HG02938 (cell line): ENCODE data around the gene ASCC2.
A peak's percentile ranks its signal among the peaks of the same experiment; 100 is the strongest.
"Not testable (repeated sequence)": the region's sequence is repeated elsewhere in the genome, so short reads cannot be mapped to it uniquely, and the experiment has no call there.

Experiments
- ATAC-seq: cut with Tn5 transposase; IDR thresholded peaks from one replicate; pipeline ENCODE4 v1.9.1; 2021; ENCODE audit warnings: mild to moderate bottlenecking, moderate library complexity; ENCODE audit not compliant: unreplicated experiment

ASCC2 gene

DNA sequence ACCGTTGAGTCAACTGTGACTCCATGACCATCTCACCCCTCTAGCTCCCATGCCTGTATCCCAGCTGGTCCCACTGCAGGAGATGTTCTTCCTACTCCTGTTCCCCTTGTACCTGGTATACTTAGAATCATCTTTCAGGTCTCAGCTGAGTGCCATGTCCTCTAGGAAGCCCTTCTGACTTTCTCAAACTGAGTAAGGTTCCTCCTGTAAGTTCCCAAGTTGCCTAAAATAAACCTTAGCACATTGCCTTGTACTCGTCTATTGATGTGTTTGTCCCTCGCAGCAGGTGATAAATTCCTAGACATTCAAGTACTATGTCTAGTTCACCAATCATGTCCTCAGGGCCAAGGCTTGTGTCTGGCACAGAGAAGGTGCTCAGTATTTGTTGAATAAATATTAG, 18.4 kb upstream of the ASCC2 start:
- no peak for ATAC-seq

DNA sequence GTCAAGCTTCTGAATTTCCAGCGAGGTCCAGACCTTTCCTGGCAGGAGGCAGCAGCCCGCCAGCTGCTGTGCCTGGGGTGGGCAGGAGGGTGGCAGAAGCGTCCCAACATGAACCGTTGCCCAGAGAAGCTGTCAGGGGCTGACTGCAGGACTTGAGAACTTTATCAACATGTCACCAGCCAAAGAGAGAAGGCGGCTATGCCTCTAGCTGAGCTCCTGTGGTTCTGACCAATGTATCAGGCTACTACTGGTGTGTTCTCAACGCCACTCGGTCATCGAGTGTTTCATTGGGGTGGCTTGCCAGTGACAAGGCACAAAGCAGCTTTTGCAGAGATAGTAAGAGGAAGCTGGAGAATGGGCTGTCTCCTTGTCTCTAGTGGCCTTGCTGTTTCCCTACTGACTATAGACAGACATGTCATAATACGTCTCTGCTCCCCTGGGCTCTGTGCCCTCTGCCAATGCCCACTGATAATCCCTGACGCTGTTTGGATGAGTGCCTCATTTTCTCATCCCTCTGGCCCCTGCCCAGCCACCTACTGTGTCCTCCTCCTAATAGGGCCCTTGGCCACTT, 17.6 kb upstream of the ASCC2 start:
- no peak for ATAC-seq

DNA sequence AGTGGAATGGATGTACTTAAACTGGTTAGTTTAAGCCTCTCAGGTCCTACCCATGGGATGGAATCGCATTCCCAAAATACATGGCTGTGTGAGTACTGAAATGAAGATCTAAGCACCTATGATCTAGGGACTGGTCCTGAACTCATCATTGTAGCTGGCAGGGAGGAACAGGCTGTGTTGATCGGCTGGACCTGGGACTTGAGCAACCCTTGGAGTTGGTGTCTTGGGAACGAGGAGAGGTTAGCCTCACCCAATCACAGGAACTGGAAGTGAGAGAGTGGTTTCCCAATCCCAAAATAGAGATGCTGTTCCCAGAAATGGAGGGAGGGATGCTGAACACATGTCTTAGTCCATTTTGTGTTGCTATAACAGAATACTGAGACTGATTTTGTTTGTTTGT, 16.4 kb upstream of the ASCC2 start:
- ATAC-seq, result no peak

DNA sequence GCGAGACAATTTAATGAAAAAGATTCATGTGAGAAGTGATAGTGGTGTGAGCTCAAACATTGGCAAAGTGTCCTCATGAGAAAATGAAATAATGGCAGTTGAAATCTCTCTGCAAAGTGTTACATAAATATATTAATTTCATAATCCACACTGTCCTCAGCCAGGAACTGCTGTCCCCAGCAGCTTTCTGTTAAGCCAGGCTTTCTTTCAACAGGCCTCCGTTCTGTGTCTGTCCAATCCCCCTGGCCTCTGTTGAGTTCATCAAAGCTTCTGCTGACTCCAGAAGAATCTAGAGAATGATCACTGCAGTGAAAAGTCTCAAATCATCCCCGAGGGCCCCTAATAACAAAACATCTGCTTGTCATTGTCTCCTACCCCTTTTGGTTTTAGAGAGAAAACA, 10.0 kb upstream of the ASCC2 start:
- no peak for ATAC-seq

DNA sequence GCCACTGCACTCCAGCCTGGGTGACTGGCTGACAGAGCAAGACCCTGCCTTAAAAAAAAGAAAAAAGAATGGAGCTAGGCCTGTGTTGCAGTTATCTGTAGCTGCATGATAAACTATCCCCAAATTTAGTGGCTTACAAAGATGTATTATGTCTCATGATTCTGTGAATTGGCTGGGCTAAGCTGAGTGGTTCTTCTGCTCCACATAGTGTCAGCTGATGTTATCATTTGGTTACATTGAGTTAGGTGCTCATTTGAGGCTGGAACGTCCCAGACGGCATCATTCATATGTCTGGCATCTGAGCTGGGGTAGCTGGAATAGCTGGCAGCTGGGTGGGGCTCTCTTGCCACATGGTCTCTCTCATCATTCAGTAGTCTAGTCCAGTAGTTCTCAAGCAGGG, 8.2 kb upstream of the ASCC2 start:
- no peak for ATAC-seq

DNA sequence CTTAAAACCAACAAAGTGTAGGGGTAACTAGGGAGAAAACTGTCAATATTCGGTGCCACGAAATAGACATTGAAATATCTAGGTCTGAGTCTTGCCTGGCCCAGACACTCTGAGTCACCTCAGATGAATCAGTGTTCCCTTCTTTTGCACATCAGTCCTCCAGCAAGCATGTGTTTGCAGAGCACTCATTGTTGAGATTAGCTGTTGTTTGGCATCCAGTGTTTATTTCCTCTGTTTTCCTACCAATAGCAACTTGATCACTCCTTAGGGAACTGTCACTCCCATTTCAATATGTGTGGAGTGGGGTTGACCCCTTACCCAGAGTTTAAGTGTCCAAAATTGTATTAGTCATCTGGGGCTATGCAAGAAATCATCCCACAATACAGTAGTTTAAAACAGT, 4.7 kb upstream of the ASCC2 start:
- ATAC-seq, result no peak

DNA sequence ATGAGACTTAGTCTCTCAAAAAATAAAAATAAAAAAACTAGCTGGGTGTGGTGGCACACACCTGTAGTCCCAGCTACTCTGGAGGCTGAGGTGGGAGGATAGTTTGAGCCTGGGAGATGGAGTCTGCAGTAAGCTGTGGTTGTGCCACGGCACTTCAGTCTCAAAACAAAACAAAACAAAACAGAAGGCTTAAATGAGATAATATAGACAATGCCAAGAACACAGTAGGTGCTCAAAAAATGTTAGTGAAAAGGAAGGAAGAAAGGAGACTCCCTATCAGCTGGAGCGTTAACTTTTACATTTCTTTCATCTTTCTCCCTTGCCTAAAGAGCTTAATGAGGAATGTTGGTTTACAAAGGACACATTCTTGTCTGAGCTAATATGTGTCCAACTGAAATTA, 4.1 kb upstream of the ASCC2 start:
- no peak for ATAC-seq

DNA sequence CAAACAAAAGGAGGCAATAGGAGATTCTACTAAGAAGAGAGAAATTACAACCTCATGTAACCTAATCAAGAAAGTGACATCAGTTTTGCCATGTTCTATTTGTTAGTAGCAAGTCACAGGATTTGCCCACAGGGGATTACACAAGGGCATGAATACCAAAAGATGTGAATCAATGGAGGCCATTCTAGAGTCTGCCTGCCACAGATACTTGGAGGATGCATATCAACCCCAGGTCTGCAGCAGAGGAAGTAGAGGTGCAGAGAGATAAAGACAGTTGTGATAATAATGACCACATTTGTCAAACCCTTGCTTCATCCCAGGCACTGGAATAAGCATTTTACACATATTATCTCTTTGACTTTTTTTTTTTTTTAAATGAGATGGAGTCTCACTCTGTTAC, 2.4 kb upstream of the ASCC2 start:
- no peak for ATAC-seq

DNA sequence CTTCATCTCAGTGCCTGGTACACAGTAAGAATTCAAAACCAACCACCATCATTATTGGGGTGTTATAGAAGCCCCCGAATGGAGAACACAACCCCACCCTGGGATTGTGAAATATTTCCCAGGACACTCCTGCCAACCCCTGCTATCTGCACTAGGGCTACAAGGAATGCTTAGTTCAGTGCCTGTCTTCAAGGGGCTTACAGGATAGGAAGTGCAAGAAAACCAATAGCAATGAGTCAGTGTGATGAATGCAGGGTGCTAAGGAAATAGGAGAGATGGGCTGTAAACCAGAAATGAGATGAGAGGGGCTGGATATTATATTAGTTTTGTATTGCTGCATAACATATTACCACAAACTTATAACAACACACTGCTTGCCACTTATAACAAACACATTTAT, 965 bp upstream of the ASCC2 start:
- ATAC-seq, result no peak

DNA sequence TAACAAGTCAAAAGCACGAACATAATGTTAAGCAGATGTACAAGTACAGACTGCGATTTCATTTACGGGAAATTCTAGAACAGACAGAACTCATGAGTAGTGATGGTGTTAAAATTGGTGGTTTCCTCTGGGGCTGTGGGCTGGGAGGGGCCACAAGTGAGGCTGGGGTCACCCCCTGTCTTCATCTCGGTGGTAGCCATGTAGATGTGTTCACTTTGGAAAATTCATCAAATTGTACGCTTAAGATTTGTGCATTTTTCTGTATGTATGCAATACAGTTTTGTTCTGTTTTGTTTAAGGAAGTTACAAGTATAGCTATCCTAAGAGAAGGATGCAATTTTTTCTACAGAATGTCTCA, 504 bp upstream of the ASCC2 start:
- no peak for ATAC-seq

DNA sequence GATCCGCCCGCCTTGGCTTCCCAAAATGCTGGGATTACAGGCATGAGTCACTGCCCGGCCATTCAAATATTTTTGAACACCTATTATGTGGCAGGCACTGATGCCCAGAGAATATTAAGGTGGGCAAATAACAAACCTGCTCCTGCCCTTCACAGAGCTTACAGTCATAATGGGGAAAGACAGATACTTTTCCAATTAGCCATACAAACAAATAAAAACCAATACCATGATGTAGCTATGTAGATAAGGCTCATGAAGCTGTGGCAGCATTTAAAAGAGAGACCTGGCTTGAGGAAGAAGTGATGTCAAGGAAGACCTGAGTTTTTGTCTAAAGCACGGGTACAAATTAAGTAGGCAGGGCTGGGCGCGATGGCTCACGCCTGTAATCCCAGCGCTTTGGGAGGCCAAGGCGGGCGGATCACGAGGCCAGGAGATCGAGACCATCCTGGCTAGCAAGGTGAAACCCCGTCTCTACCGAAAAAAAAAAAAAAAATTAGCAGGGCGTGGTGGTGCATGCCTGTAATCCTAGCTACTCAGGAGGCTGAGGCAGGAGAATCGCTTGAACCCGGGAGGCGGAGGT, 1.2 kb downstream of the ASCC2 start:
- not testable (repeated sequence) for ATAC-seq

DNA sequence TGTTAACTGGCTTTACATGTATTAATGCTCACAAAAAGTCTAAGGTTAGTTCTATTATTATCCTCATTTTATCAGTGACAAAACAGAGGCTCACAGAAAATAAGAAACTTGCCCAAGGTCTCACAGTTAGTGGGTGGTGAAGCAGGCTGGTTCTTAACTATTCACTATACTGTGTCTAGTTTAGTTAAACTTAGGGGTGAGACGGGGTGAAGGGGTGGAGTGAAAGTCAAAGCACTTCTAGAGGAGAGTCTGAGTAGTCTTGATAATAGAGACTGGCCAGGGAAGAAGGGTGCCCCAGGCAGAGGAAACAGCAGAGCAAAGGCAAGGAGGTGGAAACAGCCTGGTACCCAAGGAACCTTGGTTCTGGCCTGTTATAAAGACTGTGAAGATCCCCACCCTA, 4.0 kb downstream of the ASCC2 start:
- no peak for ATAC-seq

DNA sequence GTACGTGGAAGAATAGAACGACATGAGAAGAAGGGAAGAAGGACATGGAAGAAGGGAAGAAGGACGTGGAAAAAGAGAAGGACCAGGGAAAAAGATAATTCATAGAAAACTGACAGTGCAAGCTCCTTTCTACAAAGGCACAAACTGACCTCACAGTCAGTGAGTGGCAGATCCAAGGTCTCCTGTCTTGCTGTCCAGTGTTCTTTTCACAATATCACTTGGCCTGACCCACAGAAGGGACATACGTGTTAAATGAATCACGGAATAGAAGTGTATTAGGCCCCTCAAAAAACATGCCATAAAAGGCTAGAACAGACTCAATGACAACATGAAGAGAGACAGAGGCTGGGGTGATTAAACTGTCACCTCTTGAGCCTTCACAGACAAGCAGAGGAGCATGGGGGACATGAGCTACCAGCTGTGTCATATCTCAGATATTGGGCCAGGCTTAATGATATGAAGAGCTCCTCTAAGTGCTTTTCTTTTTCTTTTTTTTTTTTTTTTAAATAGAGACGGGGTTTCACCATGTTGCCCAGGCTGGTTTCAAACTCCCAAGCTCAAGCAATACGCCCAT, 4.6 kb downstream of the ASCC2 start:
- no peak for ATAC-seq

DNA sequence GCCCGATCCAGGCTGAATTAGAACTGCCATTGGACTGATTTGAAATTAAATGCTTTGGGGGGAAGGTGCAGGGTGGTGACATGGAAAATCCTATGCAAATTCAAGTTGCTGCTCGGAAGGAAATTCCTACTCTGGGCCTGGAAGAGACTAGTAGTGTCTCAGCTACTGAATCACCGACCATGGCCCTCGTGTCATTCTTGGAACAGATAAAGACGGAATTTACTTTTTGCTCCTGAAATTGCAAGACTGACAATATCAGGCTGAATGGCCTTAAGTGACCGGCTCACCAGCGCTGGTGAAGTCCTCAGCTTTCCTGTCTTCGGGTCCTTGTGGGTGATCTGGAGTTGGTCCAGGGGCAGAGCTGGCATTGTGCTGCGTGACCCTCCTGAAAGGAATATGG, 6.1 kb downstream of the ASCC2 start:
- no peak for ATAC-seq

DNA sequence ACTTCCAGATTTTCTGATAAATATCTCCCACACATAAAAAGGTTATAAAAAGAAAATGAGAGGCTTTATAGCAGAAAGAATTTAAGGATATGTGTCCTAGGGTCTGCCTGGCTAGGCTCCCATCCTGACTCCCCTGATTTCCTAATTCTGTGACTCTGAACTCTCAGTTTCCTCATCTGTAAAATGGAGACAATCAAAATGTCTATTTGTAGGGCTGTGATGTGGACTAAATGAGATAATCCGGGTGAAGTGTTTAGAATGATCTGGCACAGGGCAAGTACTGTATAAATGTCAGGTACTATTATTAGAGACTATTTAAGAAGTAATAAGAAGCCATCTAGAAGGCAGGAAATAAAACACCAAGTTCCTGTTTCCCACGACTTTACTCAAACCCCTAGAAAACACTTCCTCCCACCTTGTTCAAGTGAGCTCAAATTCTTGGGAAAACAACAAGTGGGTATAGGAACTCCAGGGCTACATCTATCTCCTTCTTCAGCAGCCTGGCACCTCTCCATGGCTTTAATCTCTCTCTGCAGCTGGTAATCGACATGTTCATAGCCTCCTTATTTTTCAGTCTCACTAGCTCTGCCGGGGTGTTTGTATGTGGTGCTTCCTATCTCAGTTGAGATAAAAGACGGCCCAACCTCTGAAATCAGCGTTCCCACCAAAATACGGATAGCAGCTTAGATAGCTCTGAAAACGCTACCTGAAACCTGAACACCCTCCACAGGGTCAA, 6.7 kb downstream of the ASCC2 start:
- ATAC-seq, result no peak

DNA sequence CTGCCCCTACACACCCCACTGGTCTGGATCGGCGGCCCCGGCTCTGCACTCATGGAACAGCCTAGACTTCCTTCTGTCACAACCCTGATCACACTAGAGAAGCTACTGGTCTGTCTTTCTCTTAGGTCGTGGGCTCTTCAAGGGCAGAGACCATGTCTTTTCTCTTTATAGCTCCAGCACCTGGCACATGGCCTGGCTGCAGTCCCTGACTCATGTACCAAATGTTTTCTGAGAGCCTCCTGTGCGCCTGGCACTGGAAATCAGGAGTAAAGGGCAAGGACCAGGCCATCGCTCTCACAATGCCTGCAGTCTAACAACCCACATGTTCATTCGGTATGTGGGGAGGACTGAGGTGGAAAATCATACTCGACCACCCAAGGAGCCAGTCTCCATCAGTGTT, 7.5 kb downstream of the ASCC2 start:
- no peak for ATAC-seq

DNA sequence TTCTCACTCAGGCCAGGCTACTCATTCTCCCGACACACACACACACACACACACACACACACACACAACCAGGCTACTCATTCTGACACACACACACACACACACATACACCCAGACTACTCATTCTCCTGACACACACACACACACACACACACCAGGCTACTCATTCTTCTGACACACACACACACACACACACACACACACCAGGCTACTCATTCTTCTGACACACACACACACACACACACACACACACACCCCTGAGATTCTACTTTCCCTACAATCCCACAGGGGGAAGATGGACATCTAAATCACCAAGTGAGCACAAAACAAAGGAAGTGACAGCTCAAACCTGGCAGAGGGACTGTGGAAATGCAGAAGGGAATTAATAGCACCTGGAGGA, 10.3 kb downstream of the ASCC2 start:
- not testable (repeated sequence) for ATAC-seq

DNA sequence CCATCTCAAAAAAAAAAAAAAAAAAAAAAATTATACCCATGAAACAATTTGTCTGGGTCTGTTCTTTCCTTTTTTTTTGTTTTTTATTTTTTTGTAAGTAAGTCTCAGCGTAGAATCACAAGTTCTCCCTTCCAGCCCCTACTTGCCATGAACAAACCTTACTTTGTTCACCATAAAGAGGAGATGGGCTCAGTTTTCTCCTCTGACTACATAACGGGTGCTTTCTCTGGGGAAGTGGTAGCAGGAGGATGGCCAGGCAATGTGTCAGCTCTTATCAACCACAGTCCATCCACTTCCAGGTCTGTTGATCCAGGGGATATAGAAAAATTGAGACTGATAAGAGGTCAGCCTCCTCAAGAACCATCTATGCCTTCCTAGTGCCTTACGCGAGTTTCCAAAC, 11.0 kb downstream of the ASCC2 start:
- no peak for ATAC-seq

DNA sequence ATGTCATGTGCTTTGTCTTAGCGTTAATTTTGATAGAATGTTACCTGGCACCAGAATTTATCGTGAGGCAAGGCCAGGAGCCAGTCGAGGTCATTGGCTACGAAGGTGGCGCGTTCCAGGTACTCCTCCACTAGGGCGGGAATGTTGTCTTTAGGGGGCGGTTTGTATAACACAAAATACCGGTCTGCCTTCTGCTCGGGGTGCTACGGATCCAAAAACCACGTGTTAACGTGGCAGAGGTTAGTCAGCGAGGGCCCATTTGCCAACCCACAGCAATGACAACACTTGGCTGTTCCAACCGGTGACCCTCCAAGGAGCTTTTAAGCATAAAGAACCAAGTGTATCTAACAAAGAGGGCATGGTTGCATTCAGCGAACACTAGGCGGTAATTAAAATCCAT, 12.5 kb downstream of the ASCC2 start:
- no peak for ATAC-seq

DNA sequence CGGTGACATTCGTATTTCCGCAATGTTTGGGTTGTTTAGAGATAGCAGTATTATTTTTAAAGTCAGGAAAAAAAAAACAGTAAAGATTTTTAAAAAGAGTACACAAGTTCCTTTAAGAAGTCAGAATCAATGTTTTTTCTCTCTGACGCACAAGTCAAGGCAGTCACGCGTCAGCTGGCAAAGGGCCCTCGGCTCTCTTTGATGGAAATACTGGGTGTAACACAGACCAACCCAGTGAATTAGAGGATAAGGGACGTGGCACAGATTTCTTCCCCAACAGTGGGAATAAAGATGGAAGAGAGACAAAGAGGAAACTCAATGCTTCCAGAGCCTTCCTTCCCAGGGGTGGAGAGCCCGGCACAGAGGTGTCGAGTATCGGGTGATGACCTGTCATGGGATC, 13.4 kb downstream of the ASCC2 start:
- no peak for ATAC-seq

DNA sequence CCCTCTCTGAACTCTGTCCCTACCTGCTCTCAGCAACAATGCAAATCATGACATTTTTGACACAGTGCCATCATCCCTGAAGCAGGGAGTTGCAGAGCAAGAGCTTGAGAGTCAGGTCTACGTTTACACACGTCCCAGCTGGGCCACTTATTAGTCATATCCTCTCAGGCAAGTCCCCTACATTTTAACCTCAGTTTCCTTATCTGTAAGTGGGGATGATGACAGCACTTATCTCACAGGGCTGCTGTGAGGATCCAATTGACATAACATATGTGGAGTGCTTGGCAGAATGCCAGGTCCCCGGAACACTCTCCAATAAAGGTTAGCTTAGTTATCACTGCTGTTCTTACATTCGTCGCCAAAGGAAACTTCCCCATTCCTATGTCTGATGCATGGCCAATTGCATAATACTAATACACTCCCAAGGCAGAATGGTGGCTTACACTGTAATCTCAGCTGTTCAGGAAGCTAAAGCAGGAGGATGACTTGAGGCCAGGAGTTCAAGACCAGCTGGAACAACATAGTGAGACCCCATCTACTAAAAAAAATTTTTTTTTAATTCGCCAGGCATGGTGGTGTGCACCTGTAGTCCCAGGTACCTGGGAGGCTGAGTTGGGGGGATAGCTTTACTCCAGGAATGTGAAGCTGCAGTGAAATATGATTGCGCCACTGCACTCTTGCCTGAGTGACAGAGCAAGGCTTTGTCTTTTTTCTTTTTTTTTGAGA, 16.6 kb downstream of the ASCC2 start:
- ATAC-seq, result peak; percentile 64

DNA sequence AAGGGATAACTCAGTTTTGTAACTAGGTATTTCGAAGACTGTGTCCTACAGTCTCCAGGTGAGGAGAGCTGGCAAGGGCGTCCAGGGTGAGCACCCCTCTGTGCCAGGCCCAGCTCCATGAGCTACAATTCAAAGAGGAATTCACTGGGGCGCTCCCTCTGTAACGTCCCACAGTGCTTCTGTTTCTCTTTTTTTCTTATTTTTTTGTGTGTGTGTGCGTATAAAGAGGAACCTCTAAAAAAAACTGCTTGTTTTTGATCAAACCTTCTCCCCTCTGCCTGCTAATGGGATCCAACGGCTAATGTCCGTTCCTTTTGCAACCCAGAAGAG, 17.1 kb downstream of the ASCC2 start:
- no peak for ATAC-seq
